Keratinocyte (primary cell): Measurements from ENCODE around the gene TMEM54. TPM values are rescaled to one million over a fixed set of nuclear protein-coding genes. Genes with fewer than 3 reads are reported as not detected.

ENCODE experiments used
- DNase-seq: peaks from one replicate; pipeline ENCODE4 v3.0.0-alpha.2; 2011; ENCODE audit warnings: low read depth, missing footprints, low spot score
- FAIRE-seq: peaks from 2 replicates; lab custom pipeline; 2011; peaks lifted over from hg19 to GRCh38; lab: Jason Lieb, UNC
- H2AFZ ChIP-seq: 2 replicates; pipeline ENCODE4 v1.6.0; 2012; ENCODE audit warnings: low read length, control low read depth, inconsistent platforms; ENCODE audit not compliant: control insufficient read depth
- H3K27ac ChIP-seq: 2 replicates; pipeline ENCODE4 v1.5.1; 2011; ENCODE audit warnings: low read length; ENCODE audit not compliant: control insufficient read depth, insufficient read depth
- H3K27me3 ChIP-seq: 3 replicates; pipeline ENCODE4 v1.6.0; 2011; ENCODE audit warnings: low read length; ENCODE audit not compliant: control insufficient read depth, insufficient read depth; ENCODE audit errors: extremely low read depth
- H3K36me3 ChIP-seq, 2 experiments: 2 replicates in 1 of 2; 3 replicates in 1 of 2; pipeline ENCODE4 v1.5.1; 2011; ENCODE audit warnings: low read length in 2 of 2, mild to moderate bottlenecking in 1 of 2; ENCODE audit not compliant: control insufficient read depth in 2 of 2, insufficient read depth in 2 of 2; ENCODE audit errors: extremely low read depth in 1 of 2
- H3K4me1 ChIP-seq: 3 replicates; pipeline ENCODE4 v1.5.1; 2011; ENCODE audit warnings: low read length; ENCODE audit not compliant: control insufficient read depth, insufficient read depth; ENCODE audit errors: extremely low read depth
- H3K4me2 ChIP-seq: 3 replicates; pipeline ENCODE4 v1.6.0; 2011; ENCODE audit warnings: low read depth, low read length; ENCODE audit not compliant: control insufficient read depth, insufficient read depth; ENCODE audit errors: extremely low read depth
- H3K4me3 ChIP-seq, 3 experiments: fragments of 200-600 bp in 1 of 3; sonication (generic) in 1 of 3; 2 replicates in 2 of 3; 3 replicates in 1 of 3; pipeline ENCODE4 v1.5.1; 2011 to 2016; ENCODE audit warnings: low read length in 3 of 3, mild to moderate bottlenecking in 3 of 3, control low read depth in 2 of 3, inconsistent platforms in 1 of 3, low read depth in 1 of 3, mixed read lengths in 1 of 3, mixed run types in 1 of 3, moderate library complexity in 1 of 3; ENCODE audit not compliant: control insufficient read depth in 2 of 3, insufficient read depth in 2 of 3; ENCODE audit errors: extremely low read depth in 1 of 3
- H3K79me2 ChIP-seq: 2 replicates; pipeline ENCODE4 v1.6.0; 2012; ENCODE audit warnings: low read length; ENCODE audit not compliant: control insufficient read depth, insufficient read depth
- H3K9ac ChIP-seq: 3 replicates; pipeline ENCODE4 v1.6.0; 2011; ENCODE audit warnings: low read length; ENCODE audit not compliant: control insufficient read depth, insufficient read depth; ENCODE audit errors: extremely low read depth
- H3K9me1 ChIP-seq: 3 replicates; pipeline ENCODE4 v1.6.0; 2011; ENCODE audit warnings: low read length; ENCODE audit not compliant: control insufficient read depth, insufficient read depth; ENCODE audit errors: extremely low read depth
- H3K9me3 ChIP-seq: 2 replicates; pipeline ENCODE4 v1.5.1; 2012; ENCODE audit warnings: low read depth, low read length; ENCODE audit not compliant: control insufficient read depth
- H4K20me1 ChIP-seq: 3 replicates; pipeline ENCODE4 v1.6.0; 2011; ENCODE audit warnings: low read length; ENCODE audit not compliant: control insufficient read depth, insufficient read depth; ENCODE audit errors: extremely low read depth
- CTCF ChIP-seq, 3 experiments: IDR thresholded peaks in 1 of 3; conservative IDR thresholded peaks in 1 of 3; optimal IDR thresholded peaks in 1 of 3; 2 replicates in 2 of 3; 3 replicates in 1 of 3; pipeline versions ENCODE3 to v1.5.1; 2011; ENCODE audit warnings: low read length in 3 of 3, mild to moderate bottlenecking in 3 of 3, moderate library complexity in 2 of 3, control low read depth in 1 of 3, inconsistent platforms in 1 of 3; ENCODE audit not compliant: insufficient read depth in 2 of 3; ENCODE audit errors: extremely low read depth in 1 of 3
- EZH2 ChIP-seq: IDR thresholded peaks from one replicate; pipeline ENCODE4 v1.6.1; 2012; ENCODE audit warnings: inconsistent platforms, mild to moderate bottlenecking, low read length, moderate library complexity
- dilution Hi-C: fragments of 300-500 bp; cut with MboI; formaldehyde crosslinking; loops from one replicate; pipeline ENCODE4 v1.7.0; 2020; ENCODE audit warnings: low sequenced_read_pairs; ENCODE audit not compliant: extremely low pct_ligation_motif_present
- polyA plus RNA-seq, 5 experiments: library from polyadenylated mRNA; depleted of rRNA in 3 of 5; stranded (reverse) in 3 of 5; stranded (forward) in 1 of 5; unstranded in 1 of 5; fragments of >200 nt; gene quantifications; 1 replicate in 1 of 5; 2 replicates in 3 of 5; 3 replicates in 1 of 5; pipeline versions ENCODE4 v1.2.1 to v1.2.3, GENCODE V29; 2011 to 2012; ENCODE audit warnings: missing spikeins in 2 of 5, low read depth in 1 of 5, low replicate concordance in 1 of 5

Gene TMEM54
- polyA plus RNA-seq, 1 donor (not counting 4 experiments of a cell fraction or from before 2014, with no cell fraction given) = 59.4 TPM

DNA sequence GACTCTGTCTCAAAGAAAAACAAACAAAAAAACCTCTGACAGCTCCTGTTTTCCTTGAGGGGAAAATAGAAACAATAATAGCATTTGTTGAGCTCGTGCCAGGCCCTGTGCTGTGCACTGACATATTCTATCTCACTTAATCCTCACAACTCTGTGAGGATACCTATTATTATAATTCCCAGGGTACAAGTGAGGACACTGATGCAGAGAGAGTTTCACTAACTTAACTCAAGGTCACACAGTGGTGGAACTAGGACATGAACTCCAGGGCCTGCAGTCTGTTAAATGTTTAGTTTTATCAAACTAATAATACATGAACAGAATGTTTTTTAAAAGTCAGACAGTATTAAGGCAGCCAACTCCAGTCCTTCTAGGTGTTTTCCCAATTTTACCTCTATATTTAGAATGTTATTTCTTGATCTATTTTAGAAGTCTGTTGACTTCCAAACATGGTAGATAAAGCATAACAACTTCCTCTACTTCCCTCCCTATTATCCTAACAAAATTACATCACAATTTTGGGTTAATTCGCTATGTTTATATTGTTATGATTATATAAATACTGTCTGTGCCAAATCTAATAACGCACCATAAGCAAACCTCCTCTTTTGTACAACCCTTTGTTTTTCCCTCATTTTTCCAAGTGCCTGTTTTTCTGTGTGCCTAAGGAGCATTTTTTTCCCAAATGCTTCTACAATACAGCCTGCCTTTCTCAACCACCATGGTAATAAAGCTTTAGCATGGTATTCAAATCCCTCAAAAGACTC is 35.4 kb downstream of the TMEM54 start:
- peaks cover 5% of the 10 kb centered on the region for H3K4me1 ChIP-seq
- H3K4me3 ChIP-seq = no peak overlapping the region
- H3K79me2 ChIP-seq = no peaks in the 10 kb centered on the region
- no peak overlapping the region for H3K27ac ChIP-seq
- DNase-seq (no peak), FAIRE-seq (no peak)
- TF ChIP-seq CTCF (optimal IDR thresholded peaks at IDR 0.05 in 1 of 3, IDR thresholded peaks at IDR 0.05 in 1 of 3, conservative IDR thresholded peaks at IDR 0.05 in 1 of 3; ENCODE audit: extremely low read depth in 1 of 3, insufficient read depth in 2 of 3, low read length in 3 of 3) = no peak
- TF ChIP-seq EZH2 = no peak
- no peaks in the 10 kb centered on the region for H4K20me1 ChIP-seq
- peaks cover 0 to 2% of the 10 kb centered on the region in 2 experiments for H3K36me3 ChIP-seq
- dilution Hi-C loops = no loop called here
- H3K9me1 ChIP-seq = no peaks in the 10 kb centered on the region
- H3K27me3 ChIP-seq = peaks cover 9% of the 10 kb centered on the region
- no peak overlapping the region for H3K4me2 ChIP-seq
- H3K9ac ChIP-seq = no peak overlapping the region
- H2AFZ ChIP-seq = no peak overlapping the region
- no peaks in the 10 kb centered on the region for H3K9me3 ChIP-seq

DNA sequence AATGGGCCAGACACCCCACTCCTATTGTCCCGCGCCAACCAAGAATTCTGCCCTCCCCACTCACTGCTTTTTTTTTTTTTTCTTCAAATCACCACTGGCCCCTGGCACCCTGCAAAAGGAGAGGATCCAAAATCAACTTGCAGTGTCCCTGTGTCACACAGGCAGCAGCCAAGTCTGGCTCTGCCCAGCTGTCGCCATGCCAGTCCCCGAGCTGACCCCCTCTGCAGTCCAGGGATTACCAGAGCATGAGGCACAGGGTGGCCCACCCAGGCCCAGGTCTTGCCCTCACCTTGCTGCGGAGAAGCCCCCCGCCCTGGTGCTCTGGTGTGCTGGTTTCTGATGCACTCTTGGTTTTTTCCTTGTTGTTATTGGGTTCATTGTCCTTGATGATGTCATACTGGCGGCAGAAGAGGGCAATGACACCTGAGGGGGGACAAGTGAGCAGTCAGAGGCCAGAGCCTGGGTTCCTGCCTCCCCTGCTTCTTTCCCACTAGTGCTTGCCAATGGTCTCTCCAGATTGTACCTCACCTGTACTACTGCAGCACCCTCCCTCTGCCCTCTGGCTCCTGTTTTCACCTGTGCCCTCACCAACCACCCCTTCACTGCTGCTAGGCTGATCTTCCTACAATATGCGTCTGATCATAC is 36.7 kb downstream of the TMEM54 start:
- no peak for FAIRE-seq
- no peak overlapping the region for H3K9ac ChIP-seq
- no peaks in the 10 kb centered on the region for H3K9me1 ChIP-seq
- no peaks in the 10 kb centered on the region for H3K79me2 ChIP-seq
- TF ChIP-seq EZH2 = no peak
- no peak for DNase-seq
- no peaks in the 10 kb centered on the region for H3K9me3 ChIP-seq
- peaks cover 0 to 2% of the 10 kb centered on the region in 2 experiments for H3K36me3 ChIP-seq
- H4K20me1 ChIP-seq = no peaks in the 10 kb centered on the region
- no peak overlapping the region for H3K4me2 ChIP-seq
- dilution Hi-C loops = no loop called here
- H3K27ac ChIP-seq = no peak overlapping the region
- H2AFZ ChIP-seq = no peak overlapping the region
- H3K4me1 ChIP-seq = peaks cover 7% of the 10 kb centered on the region
- no peaks in the 10 kb centered on the region for H3K27me3 ChIP-seq
- no peak overlapping the region for H3K4me3 ChIP-seq
